Activated CD4-positive, alpha-beta T cell treated with anti-CD3 and anti-CD28 coated beads, Interleukin-2, amount 10 ng/mL, durations not matched to agents 7 days and 5 days (primary cell): ENCODE data around the gene IFNGR1. TPM values are rescaled to one million over a fixed set of nuclear protein-coding genes. Genes with fewer than 3 reads are reported as not detected.
"Not testable (repeated sequence)": the region's sequence is repeated elsewhere in the genome, so short reads cannot be mapped to it uniquely, and the experiment has no call there.

Experiments
- CTCF ChIA-PET: fragments of 350-600 bp; sonication (Branson Sonifier 250); formaldehyde crosslinking; loops from one replicate; lab custom pipeline; 2021; ENCODE audit warnings: antibody characterized with exemption; lab: Charles Lee
- POLR2A ChIA-PET: fragments of 350-600 bp; sonication (Branson Sonifier 250); formaldehyde crosslinking; loops from one replicate; lab custom pipeline; 2021; ENCODE audit warnings: antibody characterized with exemption; lab: Charles Lee
- DNase-seq: peaks from one replicate; pipeline ENCODE4 v3.0.0-alpha.2; 2020
- H3K27ac Mint-ChIP-seq: one replicate; pipeline ENCODE4 v1.8.0; 2021; ENCODE audit warnings: mild to moderate bottlenecking, moderate library complexity, mixed read lengths
- H3K27me3 Mint-ChIP-seq: one replicate; pipeline ENCODE4 v1.8.0; 2021; ENCODE audit warnings: mixed read lengths
- H3K36me3 Mint-ChIP-seq: one replicate; pipeline ENCODE4 v1.8.0; 2021; ENCODE audit warnings: low read depth, mixed read lengths
- H3K4me1 Mint-ChIP-seq: one replicate; pipeline ENCODE4 v1.8.0; 2021; ENCODE audit warnings: mixed read lengths
- H3K4me3 Mint-ChIP-seq: one replicate; pipeline ENCODE4 v1.8.0; 2021; ENCODE audit warnings: mild to moderate bottlenecking, moderate library complexity, mixed read lengths
- H3K9me3 Mint-ChIP-seq: one replicate; pipeline ENCODE4 v1.8.0; 2021; ENCODE audit warnings: mixed read lengths
- total RNA-seq, 2 experiments: library from RNA; stranded (reverse); gene quantifications; one replicate each; pipeline ENCODE4 v1.2.3, GENCODE V29; 2021

IFNGR1 gene
- total RNA-seq, 2 experiments from 2014 or later: 18.7 to 21.1 TPM

GRCh38 chr6:137254430-137254829 is 35.2 kb upstream of the IFNGR1 start:
- DNase-seq, H3K27ac Mint-ChIP-seq, H3K4me1 Mint-ChIP-seq, H3K36me3 Mint-ChIP-seq, POLR2A ChIA-PET, H3K4me3 Mint-ChIP-seq: not testable (repeated sequence)
- peaks cover 14% of the 10 kb centered on the region for H3K27me3 Mint-ChIP-seq
- CTCF ChIA-PET: interaction anchor here (0.6 kb wide), 1 partner anchor 269 kb away, joined by 3 read pairs; no protein-coding TSS in a partner anchor
- peaks cover 27% of the 10 kb centered on the region for H3K9me3 Mint-ChIP-seq

DNA sequence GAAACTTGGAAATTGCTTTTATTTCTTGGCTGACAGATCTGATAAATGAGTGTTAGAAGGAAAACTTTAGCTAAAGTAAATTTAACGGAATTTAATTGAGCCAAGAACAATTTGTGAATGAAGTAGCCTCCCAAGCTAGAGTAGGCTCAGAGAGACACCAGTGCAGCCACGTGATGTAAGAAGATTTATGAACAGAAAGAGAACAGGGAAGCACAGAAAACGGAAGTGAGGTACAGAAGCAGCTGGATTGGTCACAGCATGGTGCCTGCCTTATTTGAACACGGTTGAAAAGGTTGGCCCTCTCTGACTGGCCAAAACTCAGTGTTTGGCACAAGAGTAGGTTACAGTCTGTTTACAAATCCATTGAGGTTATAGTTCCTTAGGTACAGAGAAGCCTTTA is 29.5 kb upstream of the IFNGR1 start:
- no peak for DNase-seq
- no peak overlapping the region for H3K4me3 Mint-ChIP-seq
- ChIA-PET POLR2A (no interaction called here), CTCF (interaction anchor here (0.8 to 1.3 kb wide), 5 partner anchors 10 to 154 kb away, joined by 3 read pairs; no protein-coding TSS in a partner anchor)
- peaks cover 8% of the 10 kb centered on the region for H3K9me3 Mint-ChIP-seq
- H3K36me3 Mint-ChIP-seq: peaks cover 2% of the 10 kb centered on the region
- peaks cover 3% of the 10 kb centered on the region for H3K4me1 Mint-ChIP-seq
- H3K27ac Mint-ChIP-seq: no peak overlapping the region
- H3K27me3 Mint-ChIP-seq: peaks cover 10% of the 10 kb centered on the region

GRCh38 chr6:137247724-137248123 is 28.5 kb upstream of the IFNGR1 start:
- Mint-ChIP-seq H3K4me1 (peaks cover 3% of the 10 kb centered on the region), H3K9me3 (peaks cover 8% of the 10 kb centered on the region), H3K36me3 (peaks cover 2% of the 10 kb centered on the region), H3K27ac (no peak overlapping the region), H3K27me3 (peaks cover 10% of the 10 kb centered on the region), H3K4me3 (no peak overlapping the region)
- no peak for DNase-seq
- POLR2A ChIA-PET: no interaction called here
- CTCF ChIA-PET: interaction anchor here (0.6 to 1.3 kb wide), 5 partner anchors 9 to 450 kb away, joined by 3 to 5 read pairs (median 3); no protein-coding TSS in a partner anchor

DNA sequence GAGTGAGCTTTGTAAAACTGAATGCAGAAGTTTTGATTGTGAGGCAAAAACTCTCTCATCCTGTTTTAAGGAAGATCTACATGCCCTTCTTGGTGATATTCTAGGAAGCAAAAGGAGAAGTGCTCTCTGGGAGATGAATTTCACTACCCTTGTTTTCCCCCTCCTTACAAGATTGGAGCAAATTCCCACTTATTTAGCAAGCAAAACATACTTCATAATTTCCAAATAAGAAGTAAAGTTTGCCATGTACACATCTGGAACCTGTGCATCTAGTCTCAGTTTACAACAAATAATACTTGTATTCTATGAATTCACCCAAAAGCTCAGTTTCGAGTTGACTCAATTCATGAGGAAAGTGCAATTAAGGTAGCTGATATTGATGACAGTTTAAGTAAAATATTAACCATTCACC is 27.6 kb upstream of the IFNGR1 start:
- Mint-ChIP-seq H3K4me3 (no peak overlapping the region), H3K4me1 (peaks cover 3% of the 10 kb centered on the region), H3K27me3 (peaks cover 4% of the 10 kb centered on the region), H3K27ac (no peak overlapping the region), H3K9me3 (peaks cover 3% of the 10 kb centered on the region), H3K36me3 (no peaks in the 10 kb centered on the region)
- CTCF ChIA-PET: interaction anchor here (1.3 kb wide), 1 partner anchor 13 kb away, joined by 5 read pairs; no protein-coding TSS in a partner anchor
- POLR2A ChIA-PET: no interaction called here
- DNase-seq: no peak

DNA sequence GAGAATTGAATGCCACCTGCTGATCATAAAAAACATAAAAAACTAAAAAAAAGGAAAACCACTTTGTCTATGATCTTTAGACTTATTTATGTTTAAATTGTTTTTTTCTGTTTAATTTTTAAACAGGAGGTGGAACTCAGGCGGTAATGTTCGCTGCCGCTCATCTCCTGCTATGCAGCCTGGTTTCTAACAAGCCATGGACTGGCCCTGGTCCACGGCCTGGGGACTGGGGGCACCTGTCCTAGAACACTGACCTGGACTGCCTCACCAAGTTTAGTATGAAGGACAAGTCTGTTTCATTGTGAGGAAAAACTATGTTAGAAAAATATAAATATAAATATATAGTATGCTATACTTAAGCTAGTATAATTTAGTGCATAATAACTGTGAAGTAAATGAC is 27.0 kb upstream of the IFNGR1 start:
- H3K4me1 Mint-ChIP-seq: peaks cover 3% of the 10 kb centered on the region
- peaks cover 4% of the 10 kb centered on the region for H3K27me3 Mint-ChIP-seq
- no peak overlapping the region for H3K27ac Mint-ChIP-seq
- H3K4me3 Mint-ChIP-seq: no peak overlapping the region
- ChIA-PET CTCF (no interaction called here), POLR2A (no interaction called here)
- H3K9me3 Mint-ChIP-seq: peaks cover 3% of the 10 kb centered on the region
- DNase-seq: no peak
- H3K36me3 Mint-ChIP-seq: no peaks in the 10 kb centered on the region

DNA sequence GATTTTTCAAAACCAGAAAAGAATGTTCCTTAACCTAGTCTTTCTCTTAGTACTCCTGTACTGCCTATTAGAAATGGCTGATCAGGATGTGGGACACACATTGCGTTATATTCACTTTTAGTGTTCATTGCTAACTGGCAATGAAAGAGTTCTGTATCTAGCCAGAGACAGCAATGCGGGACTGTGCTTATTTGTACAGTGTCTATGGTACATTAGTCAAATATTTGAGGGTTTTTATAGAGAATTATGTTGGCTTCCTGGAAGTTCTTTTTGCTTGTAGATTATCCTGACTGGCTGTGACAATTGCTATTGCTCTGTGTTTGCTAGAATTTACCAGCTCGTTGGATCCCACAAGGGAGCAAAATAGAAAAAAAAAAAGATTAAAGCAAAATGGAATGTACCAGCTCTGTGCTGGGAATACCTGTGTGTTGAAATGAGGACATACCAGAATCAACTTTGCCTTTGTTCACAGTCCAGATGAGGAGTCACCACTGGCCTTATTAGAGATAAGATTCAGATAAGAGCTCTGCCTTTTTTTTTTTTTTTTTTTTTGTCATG is 22.4 kb upstream of the IFNGR1 start:
- Mint-ChIP-seq H3K27ac (no peak overlapping the region), H3K36me3 (peaks cover 4% of the 10 kb centered on the region), H3K4me3 (no peak overlapping the region), H3K27me3 (no peaks in the 10 kb centered on the region), H3K9me3 (peaks cover 6% of the 10 kb centered on the region), H3K4me1 (peaks cover 2% of the 10 kb centered on the region)
- CTCF ChIA-PET: interaction anchor here (0.9 to 1.3 kb wide), 2 partner anchors 11 to 15 kb away, joined by 3 to 4 read pairs; no protein-coding TSS in a partner anchor
- POLR2A ChIA-PET: no interaction called here
- no peak for DNase-seq

GRCh38 chr6:137240168-137240567 is 21.0 kb upstream of the IFNGR1 start:
- ChIA-PET POLR2A (no interaction called here), CTCF (interaction anchor here (0.7 kb wide), 1 partner anchor 701 kb away, joined by 3 read pairs; no protein-coding TSS in a partner anchor)
- no peaks in the 10 kb centered on the region for H3K27me3 Mint-ChIP-seq
- peaks cover 4% of the 10 kb centered on the region for H3K36me3 Mint-ChIP-seq
- no peak overlapping the region for H3K27ac Mint-ChIP-seq
- H3K4me3 Mint-ChIP-seq: no peak overlapping the region
- DNase-seq: no peak
- peaks cover 6% of the 10 kb centered on the region for H3K9me3 Mint-ChIP-seq
- H3K4me1 Mint-ChIP-seq: peaks cover 2% of the 10 kb centered on the region

GRCh38 chr6:137237413-137238170 is 18.4 kb upstream of the IFNGR1 start:
- no peak overlapping the region for H3K4me3 Mint-ChIP-seq
- peaks cover 24% of the 10 kb centered on the region for H3K4me1 Mint-ChIP-seq
- H3K9me3 Mint-ChIP-seq: peaks cover 8% of the 10 kb centered on the region
- CTCF ChIA-PET: interaction anchor here (0.7 kb wide), 1 partner anchor 10 kb away, joined by 3 read pairs; no protein-coding TSS in a partner anchor
- POLR2A ChIA-PET: no interaction called here
- H3K27me3 Mint-ChIP-seq: no peaks in the 10 kb centered on the region
- no peak for DNase-seq
- peaks cover 4% of the 10 kb centered on the region for H3K36me3 Mint-ChIP-seq
- H3K27ac Mint-ChIP-seq: no peak overlapping the region

DNA sequence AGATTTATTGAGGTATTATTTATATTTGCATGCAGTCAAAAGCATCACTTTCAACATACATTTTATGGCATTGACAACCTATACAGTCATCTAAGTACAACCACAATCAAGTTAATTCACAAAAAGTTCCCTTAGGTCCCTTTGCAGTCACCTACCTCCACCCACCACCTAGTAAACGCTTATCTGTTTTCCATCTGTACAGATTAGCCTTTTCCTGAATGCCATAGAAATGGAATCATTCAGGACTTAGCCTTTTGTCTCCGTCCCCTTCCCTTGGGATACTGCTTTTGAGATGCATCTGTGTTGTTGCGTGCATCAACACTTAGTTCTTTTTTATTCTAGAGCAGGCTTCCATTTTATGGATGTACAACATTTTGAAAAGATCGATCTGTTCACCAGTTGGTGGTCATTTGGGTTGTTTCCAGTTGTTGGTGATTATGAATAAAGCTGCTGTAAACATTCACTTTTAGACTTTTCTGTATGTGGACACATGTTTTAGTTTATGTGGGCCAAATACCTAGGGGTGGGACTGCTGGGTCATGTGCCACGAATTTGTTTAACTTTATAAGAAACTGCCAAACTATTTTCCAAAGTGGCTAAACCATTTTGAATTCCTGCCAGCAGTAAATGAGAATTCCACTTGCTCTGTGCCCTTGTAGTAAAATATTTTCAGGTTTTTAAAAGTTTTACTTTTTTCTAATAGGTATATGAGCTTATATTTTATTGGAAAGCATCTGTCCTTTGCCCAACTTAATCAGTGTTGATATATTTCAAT is 17.6 kb upstream of the IFNGR1 start:
- DNase-seq: no peak
- ChIA-PET POLR2A (no interaction called here), CTCF (interaction anchor here (0.6 to 0.7 kb wide), 2 partner anchors 11 to 133 kb away, joined by 3 to 5 read pairs; no protein-coding TSS in a partner anchor)
- H3K27me3 Mint-ChIP-seq: no peaks in the 10 kb centered on the region
- H3K9me3 Mint-ChIP-seq: peaks cover 8% of the 10 kb centered on the region
- H3K4me3 Mint-ChIP-seq: no peak overlapping the region
- peaks cover 4% of the 10 kb centered on the region for H3K36me3 Mint-ChIP-seq
- H3K27ac Mint-ChIP-seq: no peak overlapping the region
- H3K4me1 Mint-ChIP-seq: peaks cover 30% of the 10 kb centered on the region

GRCh38 chr6:137235686-137236085 is 16.5 kb upstream of the IFNGR1 start:
- no peak overlapping the region for H3K4me3 Mint-ChIP-seq
- peaks cover 4% of the 10 kb centered on the region for H3K36me3 Mint-ChIP-seq
- no peaks in the 10 kb centered on the region for H3K27me3 Mint-ChIP-seq
- no peak for DNase-seq
- H3K4me1 Mint-ChIP-seq: peaks cover 41% of the 10 kb centered on the region
- no peak overlapping the region for H3K27ac Mint-ChIP-seq
- CTCF ChIA-PET: no interaction called here
- POLR2A ChIA-PET: no interaction called here
- peaks cover 8% of the 10 kb centered on the region for H3K9me3 Mint-ChIP-seq

DNA sequence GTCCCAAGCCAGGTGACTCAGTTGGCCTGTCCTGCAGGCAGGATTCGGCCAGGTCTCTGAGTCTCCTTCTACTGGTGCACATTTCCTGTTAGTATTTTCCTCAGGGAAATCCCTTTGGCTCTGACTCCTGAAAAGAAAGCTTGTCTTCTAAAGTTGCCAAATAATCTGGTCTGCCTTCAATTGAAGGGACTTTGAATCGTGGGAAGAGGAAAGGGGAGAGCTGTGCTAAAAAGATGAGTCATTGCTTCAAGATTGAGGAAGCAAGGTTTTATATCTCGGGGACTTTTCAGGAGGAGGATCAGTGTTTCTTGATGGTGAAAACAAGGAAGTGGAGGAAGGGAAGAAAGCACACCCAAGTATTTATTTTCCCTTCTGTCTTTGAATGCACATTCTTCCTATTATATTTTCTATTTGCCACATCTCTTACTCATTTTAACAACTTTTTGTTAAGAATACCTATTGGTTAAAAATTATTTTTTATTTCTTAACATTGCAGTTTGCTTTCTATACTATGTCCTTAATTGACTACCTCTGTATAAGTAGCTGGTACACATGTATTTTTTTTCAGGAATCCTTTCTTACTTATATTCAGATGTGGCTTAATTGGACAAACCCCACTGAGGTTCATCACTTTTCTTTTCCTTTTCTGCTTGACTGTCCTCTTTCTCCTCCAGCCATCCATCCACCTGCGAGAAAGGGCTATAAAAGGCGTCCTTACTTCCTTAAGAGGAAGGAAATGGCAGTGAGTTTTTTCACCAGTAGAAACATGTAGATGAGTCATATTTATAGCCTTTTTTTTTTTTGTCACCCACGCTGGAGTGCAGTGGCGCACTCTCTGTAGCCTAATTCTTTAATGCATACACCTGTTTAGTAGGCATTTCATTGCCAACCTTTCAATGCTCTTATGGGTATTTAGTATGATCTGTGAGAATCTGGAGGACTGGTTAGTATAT is 15.0 kb upstream of the IFNGR1 start:
- no peak overlapping the region for H3K27ac Mint-ChIP-seq

More for the DNA sequence above, 15.0 kb upstream of the IFNGR1 start:
- POLR2A ChIA-PET: no interaction called here
- Mint-ChIP-seq H3K27me3 (peaks cover 2% of the 10 kb centered on the region), H3K4me1 (peaks cover 44% of the 10 kb centered on the region), H3K4me3 (no peak overlapping the region), H3K9me3 (peaks cover 8% of the 10 kb centered on the region), H3K36me3 (peaks cover 4% of the 10 kb centered on the region)
- CTCF ChIA-PET: interaction anchor here (0.6 kb wide), 1 partner anchor 67 kb away, joined by 4 read pairs; no protein-coding TSS in a partner anchor
- DNase-seq: no peak
